HCT116 (cell line): ENCODE data around the gene MUSTN1. TPM values are rescaled to one million over a fixed set of nuclear protein-coding genes. Genes with fewer than 3 reads are reported as not detected.

ENCODE experiments used
- ATAC-seq: fragments of 200-7000 bp; cut with Tn5 transposase; 2 replicates; pipeline ENCODE4 v1.9.1; 2020; ENCODE audit warnings: mild to moderate bottlenecking, moderate library complexity
- BruUV-seq: library from RNA; stranded (reverse); fragments of 400-500 nt; replicated peaks from 2 replicates; lab custom pipeline; 2021; lab: Mats Ljungman, UMichigan
- CTCF ChIA-PET: fragments of 300-600 bp; sonication (Branson Sonifier 250); formaldehyde crosslinking; loops from one replicate; lab custom pipeline; 2021; ENCODE audit warnings: antibody characterized with exemption; lab: Charles Lee
- POLR2A ChIA-PET: fragments of 300-600, 350-600 bp; sonication (Branson Sonifier 250); formaldehyde crosslinking; loops from one replicate; lab custom pipeline; 2021; ENCODE audit warnings: antibody characterized with exemption; lab: Charles Lee
- RAD21 ChIA-PET, 2 experiments: fragments of 300-600 bp; sonication (Branson Sonifier 250); formaldehyde crosslinking; loops; one replicate each; lab custom pipeline; 2023; ENCODE audit warnings: low total read pairs in 2 of 2; ENCODE audit not compliant: uncharacterized antibody in 2 of 2, unreplicated experiment in 2 of 2, low non-redundant PET in 1 of 2; lab: Charles Lee
- DNase-seq: peaks from one replicate; pipeline ENCODE4 v3.0.0-alpha.2; 2010; ENCODE audit warnings: low read depth, low spot score
- H2AFZ ChIP-seq: fragments of 200-600 bp; shearing (Covaris generic), sonication (generic); 2 replicates; pipeline ENCODE4 v1.6.1; 2017; ENCODE audit warnings: low read depth, mixed run types, mixed read lengths, antibody characterized with exemption, low read length; ENCODE audit not compliant: poor library complexity, severe bottlenecking
- H3K27ac ChIP-seq: 2 replicates; pipeline ENCODE4 v1.5.1; 2012; ENCODE audit warnings: low read depth, low read length
- H3K27me3 ChIP-seq: fragments of 200-600 bp; sonication (generic); 2 replicates; pipeline ENCODE4 v1.6.1; 2016; ENCODE audit warnings: mixed run types, low read length, mixed read lengths; ENCODE audit not compliant: insufficient read depth
- H3K36me3 ChIP-seq, 2 experiments: fragments of 200-500 bp in 1 of 2; fragments of 200-600 bp in 1 of 2; sonication (Bioruptor generic) in 1 of 2; sonication (generic) in 1 of 2; 2 replicates each; pipeline versions ENCODE4 v1.5.1 to v1.6.1; 2014 to 2016; ENCODE audit warnings: low read length in 2 of 2, inconsistent platforms in 1 of 2, mixed read lengths in 1 of 2, mixed run types in 1 of 2; ENCODE audit not compliant: insufficient read depth in 2 of 2, control insufficient read depth in 1 of 2
- H3K4me1 ChIP-seq, 2 experiments: fragments of 200-600 bp in 1 of 2; sonication (generic) in 1 of 2; 2 replicates each; pipeline versions ENCODE4 v1.5.1 to v1.6.1; 2012 to 2017; ENCODE audit warnings: low read length in 2 of 2, inconsistent platforms in 1 of 2, mild to moderate bottlenecking in 1 of 2, mixed read lengths in 1 of 2, mixed run types in 1 of 2, moderate library complexity in 1 of 2; ENCODE audit not compliant: insufficient read depth in 2 of 2, control insufficient read depth in 1 of 2
- H3K4me2 ChIP-seq: fragments of 200-600 bp; sonication (generic); 2 replicates; pipeline ENCODE4 v1.6.1; 2017; ENCODE audit warnings: mixed run types, low read length, mixed read lengths
- H3K4me3 ChIP-seq, 2 experiments: fragments of 200-600 bp in 1 of 2; sonication (generic) in 1 of 2; replicated peaks in 1 of 2; 2 replicates each; pipeline ENCODE4 v1.5.1; 2011 to 2016; ENCODE audit warnings: low read length in 2 of 2, control low read depth in 1 of 2, low read depth in 1 of 2, mild to moderate bottlenecking in 1 of 2, mixed read lengths in 1 of 2, mixed run types in 1 of 2
- H3K79me2 ChIP-seq: fragments of 200-600 bp; sonication (generic); 2 replicates; pipeline ENCODE4 v1.6.1; 2017; ENCODE audit warnings: mild to moderate bottlenecking, mixed run types, low read length, moderate library complexity, mixed read lengths; ENCODE audit not compliant: insufficient read depth
- H3K9ac ChIP-seq: fragments of 200-600 bp; sonication (generic); 2 replicates; pipeline ENCODE4 v1.6.1; 2016; ENCODE audit warnings: low read length, mixed read lengths
- H3K9me2 ChIP-seq: fragments of 200-600 bp; sonication (generic), shearing (Covaris generic); 2 replicates; pipeline ENCODE4 v1.6.1; 2017; ENCODE audit warnings: mixed run types, mild to moderate bottlenecking, moderate library complexity; ENCODE audit not compliant: insufficient read depth
- H3K9me3 ChIP-seq, 2 experiments: fragments of 200-500 bp in 1 of 2; fragments of 200-600 bp in 1 of 2; sonication (Bioruptor generic) in 1 of 2; sonication (generic) in 1 of 2; 2 replicates each; pipeline ENCODE4 v1.6.1; 2014 to 2017; ENCODE audit warnings: low read length in 2 of 2, mixed read lengths in 2 of 2, inconsistent platforms in 1 of 2, low read depth in 1 of 2, mild to moderate bottlenecking in 1 of 2, mixed run types in 1 of 2, moderate library complexity in 1 of 2; ENCODE audit not compliant: control insufficient read depth in 1 of 2, insufficient read depth in 1 of 2
- H4K20me1 ChIP-seq: fragments of 200-600 bp; sonication (generic), shearing (Covaris generic); 2 replicates; pipeline ENCODE4 v1.6.1; 2017; ENCODE audit warnings: mixed run types, mild to moderate bottlenecking, moderate library complexity; ENCODE audit not compliant: insufficient read depth
- EGR1 ChIP-seq: IDR thresholded peaks from 2 replicates; pipeline ENCODE4 v1.6.1; 2012; ENCODE audit warnings: low read depth
- EZH2 ChIP-seq: fragments of 200-600 bp; sonication (generic); IDR thresholded peaks from 2 replicates; pipeline ENCODE4 v1.6.1; 2017; ENCODE audit warnings: antibody characterized with exemption, mixed run types
- FOSL1 ChIP-seq: IDR thresholded peaks from 2 replicates; pipeline ENCODE4 v1.6.1; 2012; ENCODE audit warnings: low read depth
- JUND ChIP-seq: IDR thresholded peaks from 2 replicates; pipeline ENCODE4 v1.6.1; 2012
- ZFX ChIP-seq: fragments of 450-650 bp; IDR thresholded peaks from 2 replicates; pipeline ENCODE4 v1.6.1; 2017
- intact Hi-C: fragments of 100-400 bp; cut with micrococcal nuclease; formaldehyde crosslinking; loops from 2 replicates; pipeline ENCODE4 v1.10.0; 2022
- total RNA-seq: library from RNA; stranded (reverse); gene quantifications from one replicate; pipeline ENCODE4 v1.2.1, GENCODE V29; 2021; ENCODE audit not compliant: unreplicated experiment
- TF ChIP-seq, protein P1 (sequence below): IDR thresholded peaks from 2 replicates; pipeline ENCODE4 v1.6.1; 2011; ENCODE audit warnings: mild to moderate bottlenecking, low read length, moderate library complexity; ENCODE audit not compliant: insufficient replicate concordance; ENCODE audit errors: extremely low read depth
- TF ChIP-seq, protein P2 (sequence below): IDR thresholded peaks from 2 replicates; pipeline ENCODE4 v1.6.1; 2012; ENCODE audit warnings: low read depth

The MUSTN1 gene
- total RNA-seq, 1 experiment from 2014 or later: 0.44 TPM

DNA sequence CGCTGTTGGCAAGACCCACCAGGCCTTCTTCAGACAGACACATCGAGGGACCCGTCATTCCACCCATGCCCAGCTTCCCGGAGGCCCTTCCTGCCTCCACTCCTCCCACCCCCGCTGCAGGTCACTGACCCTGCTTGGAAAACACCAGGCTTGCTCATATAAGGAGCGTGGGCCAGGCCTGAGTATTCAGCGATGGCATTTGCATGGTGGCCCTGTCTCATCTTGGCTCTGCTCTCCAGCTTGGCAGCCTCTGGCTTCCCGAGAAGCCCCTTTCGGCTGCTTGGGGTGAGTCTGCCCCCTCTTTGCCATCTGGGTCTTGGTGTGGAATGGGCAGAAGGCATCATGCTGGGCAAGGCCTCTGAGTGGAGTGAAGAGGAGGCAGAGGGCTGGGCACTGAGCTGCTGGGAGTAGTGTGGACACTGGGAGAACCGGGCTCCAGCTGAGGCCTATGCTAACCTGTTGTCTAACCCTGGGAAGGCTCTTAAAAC, 40.2 kb downstream of the MUSTN1 start, which contains the start of gene ITIH3:
Gene ITIH3, plus strand, starts transcription at position 185 of the 488 bp plus-strand sequence. Its CDS starts 8 bp downstream, at position 193.
- intact Hi-C loops: no loop called here
- Histone ChIP-seq H3K27ac (no peak within 1 kb of the TSS), H3K9me3 (no peaks in the 10 kb centered on the region), H3K79me2 (no peaks in the 10 kb centered on the region), H3K4me3 (no peak within 1 kb of the TSS), H3K27me3 (no peaks in the 10 kb centered on the region), H3K36me3 (no peaks in the 10 kb centered on the region), H4K20me1 (no peaks in the 10 kb centered on the region), H3K4me1 (peaks cover 0 to 7% of the 10 kb centered on the region in 2 experiments; a peak in 1 of 4 replicates), H2AFZ (no peak within 1 kb of the TSS), H3K9ac (no peak within 1 kb of the TSS), H3K4me2 (no peak within 1 kb of the TSS), H3K9me2 (no peaks in the 10 kb centered on the region)
- ATAC-seq (no peak), DNase-seq (no peak)
- ChIA-PET CTCF (no interaction called here), RAD21 (no interaction called here), POLR2A (no interaction called here)
- no TSS peak for BruUV-seq
- TF ChIP-seq FOSL1 (no peak), ZFX (no peak), EGR1 (no peak), EZH2 (no peak), JUND (no peak)
- TF ChIP-seq, protein P1, sequence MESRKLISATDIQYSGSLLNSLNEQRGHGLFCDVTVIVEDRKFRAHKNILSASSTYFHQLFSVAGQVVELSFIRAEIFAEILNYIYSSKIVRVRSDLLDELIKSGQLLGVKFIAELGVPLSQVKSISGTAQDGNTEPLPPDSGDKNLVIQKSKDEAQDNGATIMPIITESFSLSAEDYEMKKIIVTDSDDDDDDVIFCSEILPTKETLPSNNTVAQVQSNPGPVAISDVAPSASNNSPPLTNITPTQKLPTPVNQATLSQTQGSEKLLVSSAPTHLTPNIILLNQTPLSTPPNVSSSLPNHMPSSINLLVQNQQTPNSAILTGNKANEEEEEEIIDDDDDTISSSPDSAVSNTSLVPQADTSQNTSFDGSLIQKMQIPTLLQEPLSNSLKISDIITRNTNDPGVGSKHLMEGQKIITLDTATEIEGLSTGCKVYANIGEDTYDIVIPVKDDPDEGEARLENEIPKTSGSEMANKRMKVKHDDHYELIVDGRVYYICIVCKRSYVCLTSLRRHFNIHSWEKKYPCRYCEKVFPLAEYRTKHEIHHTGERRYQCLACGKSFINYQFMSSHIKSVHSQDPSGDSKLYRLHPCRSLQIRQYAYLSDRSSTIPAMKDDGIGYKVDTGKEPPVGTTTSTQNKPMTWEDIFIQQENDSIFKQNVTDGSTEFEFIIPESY: no peak
- TF ChIP-seq, protein P2, sequence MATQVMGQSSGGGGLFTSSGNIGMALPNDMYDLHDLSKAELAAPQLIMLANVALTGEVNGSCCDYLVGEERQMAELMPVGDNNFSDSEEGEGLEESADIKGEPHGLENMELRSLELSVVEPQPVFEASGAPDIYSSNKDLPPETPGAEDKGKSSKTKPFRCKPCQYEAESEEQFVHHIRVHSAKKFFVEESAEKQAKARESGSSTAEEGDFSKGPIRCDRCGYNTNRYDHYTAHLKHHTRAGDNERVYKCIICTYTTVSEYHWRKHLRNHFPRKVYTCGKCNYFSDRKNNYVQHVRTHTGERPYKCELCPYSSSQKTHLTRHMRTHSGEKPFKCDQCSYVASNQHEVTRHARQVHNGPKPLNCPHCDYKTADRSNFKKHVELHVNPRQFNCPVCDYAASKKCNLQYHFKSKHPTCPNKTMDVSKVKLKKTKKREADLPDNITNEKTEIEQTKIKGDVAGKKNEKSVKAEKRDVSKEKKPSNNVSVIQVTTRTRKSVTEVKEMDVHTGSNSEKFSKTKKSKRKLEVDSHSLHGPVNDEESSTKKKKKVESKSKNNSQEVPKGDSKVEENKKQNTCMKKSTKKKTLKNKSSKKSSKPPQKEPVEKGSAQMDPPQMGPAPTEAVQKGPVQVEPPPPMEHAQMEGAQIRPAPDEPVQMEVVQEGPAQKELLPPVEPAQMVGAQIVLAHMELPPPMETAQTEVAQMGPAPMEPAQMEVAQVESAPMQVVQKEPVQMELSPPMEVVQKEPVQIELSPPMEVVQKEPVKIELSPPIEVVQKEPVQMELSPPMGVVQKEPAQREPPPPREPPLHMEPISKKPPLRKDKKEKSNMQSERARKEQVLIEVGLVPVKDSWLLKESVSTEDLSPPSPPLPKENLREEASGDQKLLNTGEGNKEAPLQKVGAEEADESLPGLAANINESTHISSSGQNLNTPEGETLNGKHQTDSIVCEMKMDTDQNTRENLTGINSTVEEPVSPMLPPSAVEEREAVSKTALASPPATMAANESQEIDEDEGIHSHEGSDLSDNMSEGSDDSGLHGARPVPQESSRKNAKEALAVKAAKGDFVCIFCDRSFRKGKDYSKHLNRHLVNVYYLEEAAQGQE: no peak
- TF ChIP-seq, all 23 proteins: peak for 0
